Adrenal gland (tissue), 12 donors: Measurements from ENCODE around the gene CD247. TPM values are rescaled to one million over a fixed set of nuclear protein-coding genes. Genes with fewer than 3 reads are reported as not detected.
A peak's percentile ranks its signal among the peaks of the same experiment; 100 is the strongest.

Experiments used
- DNase-seq, 7 donors: peaks; one replicate each; pipeline ENCODE4 v3.0.0-alpha.2; 2019 to 2020
- H3K27ac ChIP-seq, 5 donors: fragments of 200-600 bp; sonication (generic) in 4 of 5; 1 replicate in 3 of 5; 2 replicates in 2 of 5; pipeline versions ENCODE4 v1.5.1 to v1.8.0; 2016 to 2020; ENCODE audit warnings: mild to moderate bottlenecking in 1 of 5
- H3K27me3 ChIP-seq: fragments of 200-600 bp; 2 replicates; pipeline ENCODE4 v1.8.0; 2021
- H3K36me3 ChIP-seq, 2 donors: fragments of 200-600 bp; replicated peaks in 1 of 2; 1 replicate in 1 of 2; 2 replicates in 1 of 2; pipeline versions ENCODE4 v1.5.1 to v1.8.0; 2018 to 2022
- H3K4me1 ChIP-seq, 2 donors: fragments of 200-600 bp; replicated peaks in 1 of 2; 1 replicate in 1 of 2; 2 replicates in 1 of 2; pipeline versions ENCODE4 v1.5.1 to v1.8.0; 2018 to 2021
- H3K4me3 ChIP-seq, 4 donors: fragments of 200-600 bp; sonication (generic) in 3 of 4; one replicate each; pipeline ENCODE4 v1.5.1; 2016 to 2018
- H3K9me3 ChIP-seq, 3 donors: fragments of 200-600 bp; sonication (generic) in 1 of 3; replicated peaks in 1 of 3; 1 replicate in 2 of 3; 2 replicates in 1 of 3; pipeline versions ENCODE4 v1.5.1 to v1.8.0; 2016 to 2021
- CTCF ChIP-seq, 6 experiments: fragments of 450-650 bp in 4 of 6; fragments of 200-600 bp in 2 of 6; sonication (generic) in 1 of 6; IDR thresholded peaks; 1 replicate in 5 of 6; 2 replicates in 1 of 6; pipeline versions ENCODE4 v1.5.1 to v1.8.0; 2016 to 2021; ENCODE audit warnings: antibody characterized with exemption in 6 of 6, mild to moderate bottlenecking in 2 of 6, moderate library complexity in 1 of 6
- POLR2A ChIP-seq, 2 donors: fragments of 450-650 bp; IDR thresholded peaks; one replicate each; pipeline ENCODE4 v1.6.1; 2017; ENCODE audit warnings: antibody characterized with exemption in 2 of 2, mild to moderate bottlenecking in 2 of 2, moderate library complexity in 1 of 2
- WGBS, 4 donors: extraction: QIAGEN DNeasy Blood & Tissue Kit in 2 of 4; methylation state at CpG; one replicate each; pipeline versions ENCODE4 v1.1.5 to v1.1.7; 2013 to 2017; 5-methylcytosine and 5-hydroxymethylcytosine counted together
- intact Hi-C, 2 donors: fragments of 100-400 bp; cut with DNase I; formaldehyde crosslinking; loops; one replicate each; pipeline versions ENCODE4 v1.14.1 to v1.15.0; 2022 to 2023
- polyA plus RNA-seq, 3 donors: library from polyadenylated mRNA; stranded (reverse); fragments of 200-250 nt in 2 of 3; fragments of 350-450 nt in 1 of 3; fragmentation: Illumina TruSeq in 1 of 3; extraction: RNeasy Lipid Tissue Mini Kit (QIAGEN cat#74804) in 1 of 3; gene quantifications; one replicate each; pipeline ENCODE4 v1.2.3, GENCODE V29; 2013 to 2014
- total RNA-seq, 9 donors: library from RNA; depleted of rRNA in 4 of 9; stranded (reverse); fragments of >200 nt in 4 of 9; fragments of 120-200 nt in 1 of 9; fragmentation: NEBNext Ultra II Directional in 1 of 9; extraction: Animal tissue kit (Norgen Biotek cat#: 25700) in 1 of 9; gene quantifications; one replicate each; pipeline versions ENCODE4 v1.1.0 to v1.2.4, GENCODE V29; 2013 to 2023
- donor health status: healthy with polysubstance abuse.
- donor health status: Bipolar disorder and iron deficiency.
- donor health status: DM: yes; HTN: yes; CAD: no.
- donor health status: DM: no; HTN: no; CAD: no.
- donor health status: DM: no; HTN: no; CAD: no.
- donor health status: DM: yes; HTN: yes; CAD: no.

Gene CD247
- total and polyA plus RNA-seq, 12 donors = 0.26 to 2.3 (median 1.2) TPM; not detected in 1

- 76 to 91% (median 85%) methylated on average over 3 of the region's 3 CpGs for WGBS, 4 donors
- no peak for DNase-seq
- H3K4me1 ChIP-seq = peaks cover 14 to 19% of the 10 kb centered on the region in 2 donors
- TF ChIP-seq CTCF (IDR thresholded peaks at IDR 0.05) (no peak), POLR2A (IDR thresholded peaks at IDR 0.05) (no peak)
- intact Hi-C loops = loop anchor here in 1 of 2 donors (10.0 kb wide), 1 partner anchor 270 kb away; no protein-coding TSS in a partner anchor
- peaks cover 0 to 29% of the 10 kb centered on the region in 2 donors for H3K36me3 ChIP-seq
- peak overlapping the region in 1 of 5 donors; percentile 29 for H3K27ac ChIP-seq
- no peaks in the 10 kb centered on the region for H3K27me3 ChIP-seq
- H3K4me3 ChIP-seq = no peak overlapping the region
- no peaks in the 10 kb centered on the region for H3K9me3 ChIP-seq
Measured at GRCh38 chr1:167544447-167545093, 26.2 kb upstream of the CD247 start.

- Histone ChIP-seq H3K4me3 (no peak overlapping the region), H3K27ac (peak overlapping the region in 1 of 5 donors; percentile 29), H3K4me1 (peaks cover 6 to 8% of the 10 kb centered on the region in 2 donors), H3K27me3 (no peaks in the 10 kb centered on the region), H3K9me3 (no peaks in the 10 kb centered on the region), H3K36me3 (peaks cover 0 to 29% of the 10 kb centered on the region in 2 donors)
- intact Hi-C loops = loop anchor here in 1 of 2 donors (10.0 kb wide), 1 partner anchor 269 kb away; no protein-coding TSS in a partner anchor
- TF ChIP-seq POLR2A (IDR thresholded peaks at IDR 0.05) (no peak), CTCF (IDR thresholded peaks at IDR 0.05) (no peak)
- WGBS, 4 donors = 85 to 90% (median 88%) methylated on average over 11 to 13 of the region's 13 CpGs
- peak in 1 of 7 donors; percentile 43 for DNase-seq
Measured at GRCh38 chr1:167543199-167543990, 25.1 kb upstream of the CD247 start.

GRCh38 chr1:167542109-167543032 lies 24.0 kb upstream of the CD247 start:
- no peak for TF ChIP-seq POLR2A (IDR thresholded peaks at IDR 0.05)
- TF ChIP-seq CTCF (IDR thresholded peaks at IDR 0.05) = no peak
- Histone ChIP-seq H3K4me3 (no peak overlapping the region), H3K4me1 (no peaks in the 10 kb centered on the region), H3K27ac (peak overlapping the region in 1 of 5 donors; percentile 18), H3K9me3 (no peaks in the 10 kb centered on the region), H3K27me3 (no peaks in the 10 kb centered on the region), H3K36me3 (peaks cover 0 to 27% of the 10 kb centered on the region in 2 donors)
- 78 to 90% (median 81%) methylated on average over 12 of the region's 12 CpGs for WGBS, 4 donors
- intact Hi-C loops = loop anchor here in 1 of 2 donors (10.0 kb wide), 1 partner anchor 268 kb away; no protein-coding TSS in a partner anchor
- peak in 1 of 7 donors; percentile 46 for DNase-seq
